SK-N-MC (cell line): ENCODE data around the gene ARHGAP29.

Experiments used
- EZH2 ChIP-seq: fragments of 200-600 bp; sonication (generic); IDR thresholded peaks from one replicate; pipeline ENCODE4 v1.6.1; 2017; ENCODE audit warnings: antibody characterized with exemption
- FOXP2 ChIP-seq: optimal IDR thresholded peaks from 2 replicates; pipeline ENCODE3; 2011; ENCODE audit warnings: mild to moderate bottlenecking, moderate library complexity; ENCODE audit not compliant: insufficient read depth; ENCODE audit errors: extremely low read length, control extremely low read depth
- POLR2AphosphoS5 ChIP-seq: IDR thresholded peaks from 2 replicates; pipeline ENCODE4 v1.6.1; 2012; ENCODE audit warnings: mild to moderate bottlenecking, low read depth, low read length, borderline replicate concordance

DNA sequence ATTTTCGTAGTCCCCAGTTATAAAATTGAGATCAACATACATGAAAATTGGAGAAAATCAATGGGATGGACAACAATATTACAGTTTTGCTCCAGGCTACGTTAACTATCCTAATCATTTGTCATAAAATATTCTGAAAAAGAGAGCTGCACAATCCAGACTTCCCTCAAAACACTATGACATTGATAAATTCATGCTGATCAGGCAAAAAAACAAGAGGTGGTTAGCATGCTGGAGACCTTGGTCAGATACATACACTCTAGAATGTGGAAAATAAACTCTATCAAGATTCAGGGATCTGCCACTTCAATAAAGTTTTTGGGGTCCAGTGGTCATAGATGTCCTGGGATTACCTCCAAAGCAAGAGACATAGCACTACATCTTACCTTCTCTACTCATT, 32.5 kb upstream of the ARHGAP29 start:
- TF ChIP-seq EZH2: no peak
- TF ChIP-seq POLR2AphosphoS5: no peak
- no peak for TF ChIP-seq FOXP2
